Panc1 (cell line): ENCODE measurements around the gene DENND5B. TPM values are rescaled to one million over a fixed set of nuclear protein-coding genes. Genes with fewer than 3 reads are reported as not detected.

Experiments
- ATAC-seq: fragments of 200-7000 bp; cut with Tn5 transposase; 2 replicates; pipeline ENCODE4 v1.9.1; 2020; ENCODE audit warnings: mild to moderate bottlenecking, moderate library complexity
- BruUV-seq: library from RNA; stranded (reverse); fragments of 400-500 nt; replicated peaks from 2 replicates; lab custom pipeline; 2021; lab: Mats Ljungman, UMichigan
- CTCF ChIA-PET: fragments of 300-600 bp; sonication (Branson Sonifier 250); formaldehyde crosslinking; loops from one replicate; lab custom pipeline; 2022; ENCODE audit warnings: antibody characterized with exemption; lab: Charles Lee
- POLR2A ChIA-PET: fragments of 300-600 bp; sonication (Branson Sonifier 250); formaldehyde crosslinking; loops from one replicate; lab custom pipeline; 2022; ENCODE audit warnings: antibody characterized with exemption; lab: Charles Lee
- DNase-seq: peaks from one replicate; pipeline ENCODE4 v3.0.0-alpha.2; 2010; ENCODE audit warnings: low read depth, low spot score
- H3K27ac ChIP-seq: 2 replicates; pipeline ENCODE4 v1.5.1; 2011; ENCODE audit warnings: mild to moderate bottlenecking, low read length, inconsistent platforms
- H3K27me3 ChIP-seq: fragments of 200-500 bp; sonication (Bioruptor generic); 2 replicates; pipeline ENCODE4 v1.6.0; 2014; ENCODE audit warnings: low read length, inconsistent platforms; ENCODE audit not compliant: control insufficient read depth, insufficient read depth
- H3K36me3 ChIP-seq: fragments of 200-500 bp; sonication (Bioruptor generic); 2 replicates; pipeline ENCODE4 v1.5.1; 2014; ENCODE audit warnings: inconsistent platforms, mild to moderate bottlenecking, low read length, moderate library complexity; ENCODE audit not compliant: control insufficient read depth, insufficient read depth
- H3K4me1 ChIP-seq: 2 replicates; pipeline ENCODE4 v1.5.1; 2011; ENCODE audit warnings: inconsistent platforms, mild to moderate bottlenecking, low read length, moderate library complexity; ENCODE audit not compliant: control insufficient read depth, insufficient read depth
- H3K4me3 ChIP-seq, 2 experiments: 2 replicates each; pipeline ENCODE4 v1.5.1; 2011 to 2012; ENCODE audit warnings: low read depth in 2 of 2, low read length in 2 of 2, mild to moderate bottlenecking in 2 of 2, inconsistent platforms in 1 of 2, moderate library complexity in 1 of 2
- H3K9me3 ChIP-seq: fragments of 200-500 bp; sonication (Bioruptor generic); 2 replicates; pipeline ENCODE4 v1.5.1; 2014; ENCODE audit warnings: low read depth, mild to moderate bottlenecking, inconsistent platforms, low read length, moderate library complexity; ENCODE audit not compliant: control insufficient read depth, insufficient read depth
- POLR2AphosphoS5 ChIP-seq: IDR thresholded peaks from 2 replicates; pipeline ENCODE4 v1.6.1; 2012; ENCODE audit warnings: mild to moderate bottlenecking, low read depth, low read length, moderate library complexity
- REST ChIP-seq, 2 experiments: IDR thresholded peaks; 2 replicates each; pipeline ENCODE4 v1.6.1; 2011 to 2012; ENCODE audit warnings: low read depth in 2 of 2, control low read depth in 1 of 2, low read length in 1 of 2, mild to moderate bottlenecking in 1 of 2, moderate library complexity in 1 of 2; ENCODE audit not compliant: insufficient read depth in 1 of 2
- SIN3A ChIP-seq: IDR thresholded peaks from 2 replicates; pipeline ENCODE4 v1.6.1; 2012; ENCODE audit warnings: low read depth, mild to moderate bottlenecking, low read length, moderate library complexity, borderline replicate concordance; ENCODE audit not compliant: insufficient read depth
- TCF7L2 ChIP-seq: IDR thresholded peaks from 2 replicates; pipeline ENCODE4 v1.6.1; 2011; ENCODE audit warnings: mild to moderate bottlenecking, low read depth, low read length, inconsistent platforms
- in situ Hi-C: cut with HindIII; loops from 2 replicates; pipeline ENCODE4 v1.10.0; 2016; ENCODE audit warnings: low sequenced_read_pairs, low pct_unique_long_range_greater_than_20kb
- intact Hi-C: fragments of 100-400 bp; cut with micrococcal nuclease; formaldehyde crosslinking; loops from one replicate; pipeline ENCODE4 v1.10.0; 2022; ENCODE audit not compliant: unreplicated experiment
- total RNA-seq: library from RNA; stranded (reverse); gene quantifications from one replicate; pipeline ENCODE4 v1.2.1, GENCODE V29; 2021; ENCODE audit not compliant: unreplicated experiment
- TF ChIP-seq, protein P1 (sequence below): fragments of 450-650 bp; IDR thresholded peaks from 2 replicates; pipeline ENCODE4 v1.5.1; 2017; ENCODE audit warnings: mild to moderate bottlenecking

DENND5B gene
- total RNA-seq, 1 experiment from 2014 or later = 36.8 TPM

GRCh38 chr12:31517994-31518393 lies 72.9 kb downstream of the DENND5B start:
- ATAC-seq (peak; percentile 47), DNase-seq (no peak)
- no TSS peak for BruUV-seq
- intact Hi-C loops (no loop called here), in situ Hi-C loops (no loop called here)
- Histone ChIP-seq H3K27me3 (no peaks in the 10 kb centered on the region), H3K36me3 (no peaks in the 10 kb centered on the region), H3K4me1 (peaks cover 36% of the 10 kb centered on the region), H3K27ac (peak overlapping the region; percentile 8; the same call in 1 of the 2 replicates), H3K9me3 (no peaks in the 10 kb centered on the region), H3K4me3 (no peak overlapping the region)
- TF ChIP-seq POLR2AphosphoS5 (no peak), REST (IDR thresholded peaks at IDR 0.05; ENCODE audit: insufficient read depth in 1 of 2, low read depth in 2 of 2, low read length in 1 of 2) (no peak), SIN3A (no peak), TCF7L2 (no peak)
- TF ChIP-seq, protein P1, sequence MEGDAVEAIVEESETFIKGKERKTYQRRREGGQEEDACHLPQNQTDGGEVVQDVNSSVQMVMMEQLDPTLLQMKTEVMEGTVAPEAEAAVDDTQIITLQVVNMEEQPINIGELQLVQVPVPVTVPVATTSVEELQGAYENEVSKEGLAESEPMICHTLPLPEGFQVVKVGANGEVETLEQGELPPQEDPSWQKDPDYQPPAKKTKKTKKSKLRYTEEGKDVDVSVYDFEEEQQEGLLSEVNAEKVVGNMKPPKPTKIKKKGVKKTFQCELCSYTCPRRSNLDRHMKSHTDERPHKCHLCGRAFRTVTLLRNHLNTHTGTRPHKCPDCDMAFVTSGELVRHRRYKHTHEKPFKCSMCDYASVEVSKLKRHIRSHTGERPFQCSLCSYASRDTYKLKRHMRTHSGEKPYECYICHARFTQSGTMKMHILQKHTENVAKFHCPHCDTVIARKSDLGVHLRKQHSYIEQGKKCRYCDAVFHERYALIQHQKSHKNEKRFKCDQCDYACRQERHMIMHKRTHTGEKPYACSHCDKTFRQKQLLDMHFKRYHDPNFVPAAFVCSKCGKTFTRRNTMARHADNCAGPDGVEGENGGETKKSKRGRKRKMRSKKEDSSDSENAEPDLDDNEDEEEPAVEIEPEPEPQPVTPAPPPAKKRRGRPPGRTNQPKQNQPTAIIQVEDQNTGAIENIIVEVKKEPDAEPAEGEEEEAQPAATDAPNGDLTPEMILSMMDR = no peak
- CTCF ChIA-PET = no interaction called here
- POLR2A ChIA-PET = interaction anchor here (0.7 kb wide), 1 partner anchor 70 kb away, joined by 3 read pairs; no protein-coding TSS in a partner anchor

GRCh38 chr12:31516702-31517101 lies 74.2 kb downstream of the DENND5B start:
- ChIA-PET CTCF (no interaction called here), POLR2A (interaction anchor here (0.6 kb wide), 1 partner anchor 19 kb away, joined by 9 read pairs; no protein-coding TSS in a partner anchor)
- in situ Hi-C loops = no loop called here
- TF ChIP-seq TCF7L2 (no peak), REST (IDR thresholded peaks at IDR 0.05; ENCODE audit: insufficient read depth in 1 of 2, low read depth in 2 of 2, low read length in 1 of 2) (no peak), POLR2AphosphoS5 (no peak), SIN3A (no peak)
- TF ChIP-seq, protein P1 = no peak
- Histone ChIP-seq H3K4me1 (peaks cover 32% of the 10 kb centered on the region), H3K4me3 (no peak overlapping the region), H3K9me3 (no peaks in the 10 kb centered on the region), H3K27ac (no peak overlapping the region), H3K27me3 (no peaks in the 10 kb centered on the region), H3K36me3 (no peaks in the 10 kb centered on the region)
- no peak for DNase-seq
- BruUV-seq = no TSS peak
- ATAC-seq = no peak
- intact Hi-C loops = no loop called here
